ENCODE data around the gene TENT5C. TPM values are rescaled to one million over a fixed set of nuclear protein-coding genes. Genes with fewer than 3 reads are reported as not detected.

The TENT5C gene
- total and polyA plus RNA-seq, 7 experiments from 2014 or later: 0.91 to 47.0 (median 3.9) TPM

DNA sequence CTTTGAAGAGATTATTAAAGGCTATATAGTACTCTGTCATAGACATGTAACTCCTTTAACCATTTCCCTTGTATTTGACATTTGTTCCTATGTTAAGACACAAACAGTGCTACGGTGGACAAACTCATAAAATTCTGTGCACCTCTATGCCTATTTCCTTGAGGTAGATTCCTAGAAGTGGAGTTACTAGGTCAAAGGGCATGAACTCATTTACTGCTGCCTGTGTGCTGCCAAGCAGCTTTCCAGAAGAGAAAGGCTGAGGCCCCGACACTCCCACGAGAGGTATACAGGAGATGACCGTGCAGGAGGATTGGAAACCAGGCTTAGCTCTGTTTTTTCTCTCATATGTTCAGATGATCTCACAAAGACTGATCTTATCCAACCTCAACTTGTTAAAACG, 34.4 kb upstream of the TENT5C start:
- peaks cover 10 to 23% (median 18%) of the 10 kb centered on the region in 7 donors for H3K4me1 Mint-ChIP-seq
- Histone ChIP-seq H3K4me3 (ENCODE audit: low read length) (no peak overlapping the region), H3K36me3 (ENCODE audit: control insufficient read depth in 2 of 3, insufficient read depth in 3 of 3, low read length in 3 of 3) (no peaks in the 10 kb centered on the region), H3K4me1 (ENCODE audit: control insufficient read depth in 2 of 2, insufficient read depth in 2 of 2, low read length in 2 of 2) (peaks cover 14 to 17% of the 10 kb centered on the region in 2 donors), H3K9me3 (ENCODE audit: control insufficient read depth in 2 of 3, low read length in 3 of 3) (no peaks in the 10 kb centered on the region), H3K27ac (ENCODE audit: low read depth, low read length) (no peak overlapping the region), H3K27me3 (ENCODE audit: control insufficient read depth in 2 of 2, insufficient read depth in 2 of 2, low read length in 2 of 2) (no peaks in the 10 kb centered on the region)
- POLR2A ChIA-PET: interaction anchor here (0.5 kb wide), 2 partner anchors 34 to 350 kb away, joined by 3 read pairs; no protein-coding TSS in a partner anchor
- peaks cover 0 to 8% (median 0%) of the 10 kb centered on the region in 5 donors for H3K27me3 Mint-ChIP-seq
- H3K4me3 Mint-ChIP-seq: no peak overlapping the region
- CTCF ChIA-PET: no interaction called here
- H3K9me3 Mint-ChIP-seq: no peaks in the 10 kb centered on the region
- H3K27ac Mint-ChIP-seq: no peak overlapping the region
- DNase-seq: peak in 1 of 9 donors; percentile 8
- no peak for ATAC-seq
- intact Hi-C loops (cut with micrococcal nuclease): no loop called here
- no peaks in the 10 kb centered on the region for H3K36me3 Mint-ChIP-seq

DNA sequence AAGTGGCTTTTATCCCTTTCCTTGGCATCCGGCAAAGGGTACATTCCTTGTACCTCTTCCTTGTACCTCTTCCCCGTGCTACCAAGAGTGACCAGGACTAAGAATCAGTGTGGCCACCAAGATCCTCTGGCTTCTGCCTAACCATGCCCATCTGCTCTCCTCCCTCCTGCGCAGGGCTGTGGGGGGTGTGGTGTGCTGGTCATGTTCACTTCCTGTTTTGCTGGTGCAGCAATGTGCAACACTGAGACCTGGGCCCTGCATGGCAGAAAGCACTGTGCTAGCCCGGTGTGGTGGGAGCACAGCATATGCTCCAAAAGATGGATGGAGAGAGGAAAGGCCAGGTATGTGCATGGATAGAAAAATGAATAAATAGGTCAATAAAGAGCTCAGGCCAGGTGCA, 33.3 kb upstream of the TENT5C start:
- Histone ChIP-seq H3K9me3 (ENCODE audit: control insufficient read depth in 2 of 3, low read length in 3 of 3) (no peaks in the 10 kb centered on the region), H3K4me3 (ENCODE audit: low read length) (no peak overlapping the region), H3K27ac (ENCODE audit: low read depth, low read length) (no peak overlapping the region), H3K27me3 (ENCODE audit: control insufficient read depth in 2 of 2, insufficient read depth in 2 of 2, low read length in 2 of 2) (no peaks in the 10 kb centered on the region), H3K36me3 (ENCODE audit: control insufficient read depth in 2 of 3, insufficient read depth in 3 of 3, low read length in 3 of 3) (no peaks in the 10 kb centered on the region), H3K4me1 (ENCODE audit: control insufficient read depth in 2 of 2, insufficient read depth in 2 of 2, low read length in 2 of 2) (peaks cover 14 to 17% of the 10 kb centered on the region in 2 donors)
- Mint-ChIP-seq H3K27ac (peak overlapping the region in 7 of 9 donors; percentile 1 to 79 (median 51)), H3K9me3 (no peaks in the 10 kb centered on the region), H3K4me1 (peaks cover 10 to 23% (median 18%) of the 10 kb centered on the region in 7 donors), H3K36me3 (no peaks in the 10 kb centered on the region), H3K27me3 (peaks cover 0 to 8% (median 0%) of the 10 kb centered on the region in 5 donors), H3K4me3 (peak overlapping the region in 4 of 10 donors; percentile 1 to 55 (median 29))
- POLR2A ChIA-PET: no interaction called here
- intact Hi-C loops (cut with micrococcal nuclease): no loop called here
- peak; percentile 81 for ATAC-seq
- CTCF ChIA-PET: no interaction called here
- DNase-seq: peak in 5 of 9 donors; percentile 13 to 30 (median 19)

DNA sequence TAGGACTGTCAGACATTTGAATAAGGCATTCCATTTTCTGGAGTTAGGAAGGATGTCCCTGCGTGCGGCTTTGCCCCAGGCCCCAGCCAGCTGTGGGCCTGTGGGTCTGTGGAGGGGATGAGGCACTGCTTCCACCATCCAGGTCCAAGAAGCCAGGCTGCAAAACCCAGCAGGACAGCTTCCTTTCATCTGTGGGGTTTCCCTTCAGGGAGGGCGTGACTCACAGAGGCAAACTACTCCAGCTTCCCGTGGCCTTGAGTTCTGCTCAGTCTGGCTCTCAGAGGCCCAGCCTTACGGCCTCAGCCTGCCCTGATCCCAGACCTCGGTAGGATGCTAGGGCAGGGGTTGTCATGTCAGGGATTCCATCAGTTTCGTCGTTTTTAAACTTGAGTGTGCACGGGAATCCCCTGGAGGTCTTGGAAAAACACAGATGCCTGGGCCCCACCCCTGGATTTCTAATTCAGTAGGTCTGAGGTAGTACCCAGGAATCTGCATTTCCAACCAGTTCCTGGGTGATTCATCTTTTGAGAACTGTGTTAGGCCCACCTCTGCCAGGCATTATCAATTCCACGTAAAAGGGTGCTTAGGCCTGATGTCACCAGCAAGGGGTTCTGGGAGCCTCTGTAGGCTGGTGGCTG, 32.3 kb upstream of the TENT5C start:
- Histone ChIP-seq H3K27ac (ENCODE audit: low read depth, low read length) (no peak overlapping the region), H3K4me1 (ENCODE audit: control insufficient read depth in 2 of 2, insufficient read depth in 2 of 2, low read length in 2 of 2) (peaks cover 14 to 17% of the 10 kb centered on the region in 2 donors), H3K36me3 (ENCODE audit: control insufficient read depth in 2 of 3, insufficient read depth in 3 of 3, low read length in 3 of 3) (no peaks in the 10 kb centered on the region), H3K9me3 (ENCODE audit: control insufficient read depth in 2 of 3, low read length in 3 of 3) (no peaks in the 10 kb centered on the region), H3K27me3 (ENCODE audit: control insufficient read depth in 2 of 2, insufficient read depth in 2 of 2, low read length in 2 of 2) (no peaks in the 10 kb centered on the region), H3K4me3 (ENCODE audit: low read length) (no peak overlapping the region)
- CTCF ChIA-PET: interaction anchor here (0.9 kb wide), 1 partner anchor 17 kb away, joined by 3 read pairs; no protein-coding TSS in a partner anchor
- peaks cover 0 to 8% (median 0%) of the 10 kb centered on the region in 5 donors for H3K27me3 Mint-ChIP-seq
- H3K9me3 Mint-ChIP-seq: no peaks in the 10 kb centered on the region
- peak overlapping the region in 3 of 9 donors; percentile 13 to 67 (median 16) for H3K27ac Mint-ChIP-seq
- H3K4me3 Mint-ChIP-seq: no peak overlapping the region
- ATAC-seq (no peak), DNase-seq (peak in 1 of 9 donors; percentile 23)
- H3K4me1 Mint-ChIP-seq: peaks cover 10 to 23% (median 18%) of the 10 kb centered on the region in 7 donors
- H3K36me3 Mint-ChIP-seq: no peaks in the 10 kb centered on the region
- POLR2A ChIA-PET: interaction anchor here (1.5 kb wide), 1 partner anchor 34 kb away, joined by 4 read pairs; no protein-coding TSS in a partner anchor
- intact Hi-C loops (cut with micrococcal nuclease): no loop called here

DNA sequence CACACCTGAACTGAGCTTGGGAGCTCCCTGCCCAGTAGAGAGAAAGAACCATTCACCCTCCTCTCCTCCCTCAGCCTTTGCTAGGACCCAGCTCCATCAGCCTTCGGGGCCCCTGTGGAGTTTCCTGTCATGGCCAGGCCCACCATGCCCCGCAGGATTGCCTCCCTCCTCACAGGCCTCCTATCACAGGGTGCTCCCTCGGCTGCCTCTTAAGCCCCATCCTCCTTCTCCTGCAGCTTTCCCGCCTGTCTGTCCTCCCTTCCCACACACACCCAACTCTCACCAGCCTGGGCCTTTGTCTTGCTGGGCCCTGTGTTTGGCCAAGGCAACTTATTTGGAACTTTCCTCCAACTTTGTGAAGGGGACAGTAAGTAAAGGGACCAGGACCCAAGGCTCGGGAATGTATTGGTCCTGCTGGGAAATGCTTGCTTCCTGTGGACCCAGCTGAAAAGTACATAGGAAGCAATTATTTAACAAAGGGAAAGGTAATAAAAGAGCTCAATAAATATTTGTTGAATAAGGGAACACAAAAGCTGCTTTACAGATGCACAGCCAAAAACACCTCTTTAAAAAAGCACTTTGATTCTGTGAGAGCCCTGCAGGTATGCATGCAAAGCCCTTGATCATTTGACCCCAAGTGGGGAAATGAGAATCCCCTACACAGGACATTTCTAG, 31.6 kb upstream of the TENT5C start:
- H3K36me3 ChIP-seq (ENCODE audit: control insufficient read depth in 2 of 3, insufficient read depth in 3 of 3, low read length in 3 of 3): no peaks in the 10 kb centered on the region
- ATAC-seq (no peak), DNase-seq (no peak)
- H3K9me3 ChIP-seq (ENCODE audit: control insufficient read depth in 2 of 3, low read length in 3 of 3): no peaks in the 10 kb centered on the region
- Mint-ChIP-seq H3K27ac (peak overlapping the region in 1 of 9 donors; percentile 13), H3K4me3 (no peak overlapping the region), H3K27me3 (peaks cover 0 to 8% (median 0%) of the 10 kb centered on the region in 5 donors), H3K4me1 (peaks cover 10 to 23% (median 18%) of the 10 kb centered on the region in 7 donors), H3K9me3 (no peaks in the 10 kb centered on the region), H3K36me3 (no peaks in the 10 kb centered on the region)
- intact Hi-C loops (cut with micrococcal nuclease): no loop called here
- POLR2A ChIA-PET: interaction anchor here (1.5 kb wide), 1 partner anchor 33 kb away, joined by 4 read pairs; no protein-coding TSS in a partner anchor
- CTCF ChIA-PET: no interaction called here
- H3K4me1 ChIP-seq (ENCODE audit: control insufficient read depth in 2 of 2, insufficient read depth in 2 of 2, low read length in 2 of 2): peaks cover 14 to 17% of the 10 kb centered on the region in 2 donors
- no peaks in the 10 kb centered on the region for H3K27me3 ChIP-seq (ENCODE audit: control insufficient read depth in 2 of 2, insufficient read depth in 2 of 2, low read length in 2 of 2)
- H3K4me3 ChIP-seq (ENCODE audit: low read length): no peak overlapping the region
- H3K27ac ChIP-seq (ENCODE audit: low read depth, low read length): no peak overlapping the region

- Mint-ChIP-seq H3K27ac (no peak overlapping the region), H3K4me1 (peaks cover 12 to 23% (median 18%) of the 10 kb centered on the region in 7 donors), H3K27me3 (no peaks in the 10 kb centered on the region), H3K4me3 (no peak overlapping the region), H3K36me3 (no peaks in the 10 kb centered on the region), H3K9me3 (no peaks in the 10 kb centered on the region)
- no peaks in the 10 kb centered on the region for H3K27me3 ChIP-seq (ENCODE audit: control insufficient read depth in 2 of 2, insufficient read depth in 2 of 2, low read length in 2 of 2)
- CTCF ChIA-PET: no interaction called here
- DNase-seq (no peak), ATAC-seq (no peak)
- no peak overlapping the region for H3K4me3 ChIP-seq (ENCODE audit: low read length)
- peaks cover 14 to 17% of the 10 kb centered on the region in 2 donors for H3K4me1 ChIP-seq (ENCODE audit: control insufficient read depth in 2 of 2, insufficient read depth in 2 of 2, low read length in 2 of 2)
- intact Hi-C loops (cut with micrococcal nuclease): no loop called here
- no peaks in the 10 kb centered on the region for H3K36me3 ChIP-seq (ENCODE audit: control insufficient read depth in 2 of 3, insufficient read depth in 3 of 3, low read length in 3 of 3)
- no peaks in the 10 kb centered on the region for H3K9me3 ChIP-seq (ENCODE audit: control insufficient read depth in 2 of 3, low read length in 3 of 3)
- H3K27ac ChIP-seq (ENCODE audit: low read depth, low read length): no peak overlapping the region
- POLR2A ChIA-PET: no interaction called here
Measured at GRCh38 chr1:117575586-117576225, 30.1 kb upstream of the TENT5C start.

DNA sequence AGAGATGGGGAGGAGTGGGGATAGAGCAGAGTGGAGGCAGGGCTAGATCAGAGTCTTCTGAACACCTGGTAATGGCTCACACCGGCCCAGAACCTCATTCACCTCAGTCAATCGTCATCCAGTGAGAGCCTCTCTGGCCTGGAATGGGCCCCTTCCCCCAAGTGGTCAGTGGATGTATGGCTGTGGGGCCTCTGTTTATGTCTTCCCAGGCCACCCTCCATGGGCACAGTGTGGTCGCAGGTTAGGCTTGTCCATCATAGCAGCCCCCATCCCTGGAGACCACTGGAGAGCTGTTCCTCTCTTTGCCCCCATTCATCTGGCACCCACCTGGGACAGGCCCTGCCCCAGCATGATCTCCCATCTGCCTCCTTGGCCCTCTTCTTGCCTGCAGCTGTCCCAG, 29.6 kb upstream of the TENT5C start:
- CTCF ChIA-PET: no interaction called here
- H3K4me1 ChIP-seq (ENCODE audit: control insufficient read depth in 2 of 2, insufficient read depth in 2 of 2, low read length in 2 of 2): peaks cover 14 to 17% of the 10 kb centered on the region in 2 donors

More for the DNA sequence above, 29.6 kb upstream of the TENT5C start:
- intact Hi-C loops (cut with micrococcal nuclease): no loop called here
- POLR2A ChIA-PET: no interaction called here
- no peaks in the 10 kb centered on the region for H3K27me3 Mint-ChIP-seq
- DNase-seq: no peak
- H3K36me3 Mint-ChIP-seq: no peaks in the 10 kb centered on the region
- no peaks in the 10 kb centered on the region for H3K27me3 ChIP-seq (ENCODE audit: control insufficient read depth in 2 of 2, insufficient read depth in 2 of 2, low read length in 2 of 2)
- H3K4me3 ChIP-seq (ENCODE audit: low read length): no peak overlapping the region
- H3K9me3 ChIP-seq (ENCODE audit: control insufficient read depth in 2 of 3, low read length in 3 of 3): no peaks in the 10 kb centered on the region
- no peak for ATAC-seq
- H3K4me3 Mint-ChIP-seq: no peak overlapping the region
- H3K36me3 ChIP-seq (ENCODE audit: control insufficient read depth in 2 of 3, insufficient read depth in 3 of 3, low read length in 3 of 3): no peaks in the 10 kb centered on the region
- no peak overlapping the region for H3K27ac ChIP-seq (ENCODE audit: low read depth, low read length)
- no peak overlapping the region for H3K27ac Mint-ChIP-seq
- H3K4me1 Mint-ChIP-seq: peaks cover 12 to 23% (median 18%) of the 10 kb centered on the region in 7 donors
- H3K9me3 Mint-ChIP-seq: no peaks in the 10 kb centered on the region
